Measurements from ENCODE around the gene REV3L.

REV3L gene

DNA sequence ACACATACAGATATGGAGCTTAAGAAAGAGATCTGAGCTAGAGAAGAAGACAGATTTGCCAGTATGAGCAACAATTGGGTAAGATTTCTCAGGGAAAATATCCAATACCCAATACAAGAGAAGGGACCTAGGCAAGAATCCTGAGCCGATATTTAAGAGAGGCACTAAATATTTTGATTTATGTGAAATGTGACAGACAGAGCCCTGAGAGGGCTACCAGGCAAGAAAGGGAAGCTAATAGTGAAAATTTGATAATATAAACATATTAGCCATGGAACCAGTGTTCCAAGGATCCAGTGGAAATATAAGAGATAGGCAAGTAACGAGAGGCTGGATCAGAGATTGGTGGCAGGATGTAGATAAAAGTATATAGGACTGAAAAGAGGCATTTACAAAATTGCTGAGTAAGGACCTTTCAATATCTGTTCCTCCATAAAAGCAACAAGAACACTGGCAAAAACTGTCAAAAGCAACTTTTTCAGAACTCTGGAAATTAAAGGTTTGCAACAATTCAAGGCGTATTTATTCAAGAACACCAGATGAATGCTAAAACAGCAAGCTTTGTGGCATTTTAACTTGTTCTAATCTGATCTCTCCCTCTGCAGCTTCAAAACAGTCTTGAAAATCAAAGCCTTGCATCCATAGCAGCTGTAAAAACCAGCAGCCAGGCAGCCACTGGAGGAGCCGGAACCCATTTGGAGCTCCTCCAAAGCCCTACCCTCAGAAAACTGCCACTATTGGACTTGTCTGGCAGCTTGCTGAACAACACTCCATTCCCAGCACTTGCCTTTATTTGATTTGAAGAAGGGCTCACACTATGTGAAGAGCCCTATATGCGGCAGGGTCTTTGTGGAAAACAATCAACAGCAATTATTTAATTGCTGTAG lies 58.8 kb downstream of the REV3L start:
- H3K4me3 ChIP-seq (ENCODE audit: low read length), result no peak overlapping the region
- TF ChIP-seq, protein P1, sequence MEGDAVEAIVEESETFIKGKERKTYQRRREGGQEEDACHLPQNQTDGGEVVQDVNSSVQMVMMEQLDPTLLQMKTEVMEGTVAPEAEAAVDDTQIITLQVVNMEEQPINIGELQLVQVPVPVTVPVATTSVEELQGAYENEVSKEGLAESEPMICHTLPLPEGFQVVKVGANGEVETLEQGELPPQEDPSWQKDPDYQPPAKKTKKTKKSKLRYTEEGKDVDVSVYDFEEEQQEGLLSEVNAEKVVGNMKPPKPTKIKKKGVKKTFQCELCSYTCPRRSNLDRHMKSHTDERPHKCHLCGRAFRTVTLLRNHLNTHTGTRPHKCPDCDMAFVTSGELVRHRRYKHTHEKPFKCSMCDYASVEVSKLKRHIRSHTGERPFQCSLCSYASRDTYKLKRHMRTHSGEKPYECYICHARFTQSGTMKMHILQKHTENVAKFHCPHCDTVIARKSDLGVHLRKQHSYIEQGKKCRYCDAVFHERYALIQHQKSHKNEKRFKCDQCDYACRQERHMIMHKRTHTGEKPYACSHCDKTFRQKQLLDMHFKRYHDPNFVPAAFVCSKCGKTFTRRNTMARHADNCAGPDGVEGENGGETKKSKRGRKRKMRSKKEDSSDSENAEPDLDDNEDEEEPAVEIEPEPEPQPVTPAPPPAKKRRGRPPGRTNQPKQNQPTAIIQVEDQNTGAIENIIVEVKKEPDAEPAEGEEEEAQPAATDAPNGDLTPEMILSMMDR (conservative IDR thresholded peaks at IDR 0.05; ENCODE audit: low read depth, low read length), result no peak
- no peak for DNase-seq (ENCODE audit: low read depth)

DNA sequence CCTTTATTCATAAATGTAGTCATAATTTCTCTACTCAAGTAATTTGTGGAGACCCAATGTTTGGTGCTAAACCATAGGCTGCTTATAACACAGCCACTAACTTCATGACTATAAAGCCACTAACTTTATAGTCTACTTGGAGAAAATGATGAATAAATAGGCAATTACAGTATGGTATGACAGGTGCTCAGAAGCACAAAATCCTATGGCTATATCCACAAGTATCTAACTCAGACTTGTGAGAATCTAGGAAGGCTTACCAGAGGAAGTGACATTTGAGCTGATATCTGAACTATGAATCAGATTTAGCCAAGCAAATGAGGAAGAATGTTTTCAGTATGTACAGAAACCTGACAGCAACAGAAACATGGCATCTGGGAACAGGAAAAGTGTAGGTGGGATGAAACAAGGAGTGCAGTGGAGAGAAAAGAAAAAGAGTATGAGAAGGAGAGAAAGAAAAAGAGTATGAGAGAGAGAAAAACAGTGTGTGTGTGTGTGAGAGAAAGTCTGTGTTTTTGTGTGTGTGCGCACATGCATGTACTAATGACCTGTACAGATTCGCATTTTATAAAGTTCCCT lies 59.9 kb downstream of the REV3L start:
- TF ChIP-seq, protein P1 (conservative IDR thresholded peaks at IDR 0.05; ENCODE audit: low read depth, low read length), result no peak
- no peak for DNase-seq (ENCODE audit: low read depth)
- H3K4me3 ChIP-seq (ENCODE audit: low read length), result no peak overlapping the region

DNA sequence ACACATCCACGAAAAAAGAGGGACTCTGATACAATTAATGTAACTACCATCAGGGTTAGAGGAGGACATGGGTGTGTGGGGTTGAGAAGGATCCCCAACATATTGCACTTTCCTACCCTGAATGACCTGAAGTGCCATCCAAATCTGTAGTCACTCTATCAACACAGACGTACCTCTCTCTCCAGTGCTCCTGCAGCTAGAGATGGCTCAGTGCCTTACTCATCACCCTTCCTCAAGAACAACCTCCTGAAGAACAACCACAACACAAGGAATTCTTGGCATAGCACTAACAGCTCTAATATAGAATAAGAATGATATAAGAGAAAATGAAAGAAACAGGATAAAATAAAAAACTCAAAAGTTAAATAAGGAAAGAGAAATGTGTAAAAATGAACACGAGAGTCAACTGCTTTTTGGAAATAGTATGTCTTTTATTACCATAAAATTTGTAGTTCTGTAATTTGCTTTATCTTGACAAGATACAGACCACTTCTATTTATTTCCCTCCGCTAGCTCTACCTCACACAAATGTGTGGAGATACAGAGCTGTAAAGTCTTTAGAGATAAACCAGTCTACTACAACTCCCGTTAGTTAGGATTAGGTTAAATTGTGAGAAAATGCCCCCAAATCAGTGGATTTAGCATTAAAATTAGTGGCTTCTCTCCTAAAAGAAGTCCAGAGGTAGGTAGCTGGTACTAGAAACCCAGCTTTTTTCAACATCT lies 63.9 kb downstream of the REV3L start:
- H3K4me3 ChIP-seq (ENCODE audit: low read length), result no peak overlapping the region
- TF ChIP-seq, protein P1 (conservative IDR thresholded peaks at IDR 0.05; ENCODE audit: low read depth, low read length), result no peak
- no peak for DNase-seq (ENCODE audit: low read depth)

DNA sequence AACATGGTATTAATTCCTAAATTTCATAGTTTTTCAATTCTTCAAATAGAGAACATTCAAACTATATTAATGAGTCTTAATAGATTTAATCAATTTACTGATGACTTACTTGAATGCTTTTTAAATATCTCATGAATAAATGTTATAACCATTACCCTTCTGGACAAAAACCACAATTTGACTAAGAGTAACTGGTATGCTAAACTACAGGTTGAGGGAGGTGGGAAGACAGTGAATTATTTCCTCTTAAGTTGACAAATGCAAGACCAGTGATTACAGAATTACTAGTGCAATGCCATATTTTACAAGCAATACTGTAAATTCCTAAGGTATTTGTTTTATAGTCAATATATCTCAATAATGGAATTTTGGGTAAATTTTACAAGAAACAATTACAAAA lies 65.1 kb downstream of the REV3L start:
- TF ChIP-seq, protein P1 (conservative IDR thresholded peaks at IDR 0.05; ENCODE audit: low read depth, low read length), result no peak
- no peak for DNase-seq (ENCODE audit: low read depth)
- H3K4me3 ChIP-seq (ENCODE audit: low read length), result no peak overlapping the region

DNA sequence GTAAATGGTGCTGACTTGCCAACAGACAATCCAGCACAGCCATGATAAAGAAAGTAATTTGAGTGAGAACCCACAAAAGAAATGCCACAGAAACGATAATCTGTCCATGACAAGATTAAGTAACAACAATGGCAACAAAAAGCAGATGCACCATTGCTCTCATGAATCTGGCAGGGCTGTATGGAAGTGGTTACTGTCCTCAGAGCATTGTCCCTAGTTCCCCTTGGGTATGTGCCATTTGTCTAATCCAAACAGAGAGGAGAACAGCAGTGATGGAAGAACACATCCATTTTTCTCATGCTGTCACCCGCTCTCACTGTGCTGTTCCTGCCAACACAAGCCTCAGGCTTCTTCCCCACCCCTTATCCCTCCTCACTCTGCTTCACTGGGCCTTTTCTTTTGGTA lies 65.8 kb downstream of the REV3L start:
- no peak for DNase-seq (ENCODE audit: low read depth)
- no peak overlapping the region for H3K4me3 ChIP-seq (ENCODE audit: low read length)
- TF ChIP-seq, protein P1 (conservative IDR thresholded peaks at IDR 0.05; ENCODE audit: low read depth, low read length), result no peak

DNA sequence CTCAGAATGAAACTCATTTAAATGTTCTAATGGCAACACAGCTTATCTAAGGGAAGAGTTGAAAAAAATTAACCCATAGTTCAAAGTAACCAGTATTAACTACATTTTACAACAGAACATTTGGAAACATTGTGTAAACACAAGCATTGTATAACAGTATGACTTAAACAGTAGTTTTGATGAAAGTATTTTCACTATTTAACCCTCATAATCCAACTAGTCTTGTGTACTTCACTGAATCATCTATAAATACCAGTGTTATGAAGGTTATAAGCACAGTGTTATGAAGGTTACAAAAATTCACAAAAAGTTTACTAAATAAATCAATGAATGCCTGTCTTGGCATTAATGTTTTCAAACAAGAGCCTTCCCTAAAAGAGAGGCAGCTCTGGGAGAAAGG lies 66.5 kb downstream of the REV3L start:
- no peak overlapping the region for H3K4me3 ChIP-seq (ENCODE audit: low read length)
- DNase-seq (ENCODE audit: low read depth), result no peak
- TF ChIP-seq, protein P1 (conservative IDR thresholded peaks at IDR 0.05; ENCODE audit: low read depth, low read length), result no peak
